ENCODE results near the gene GNAO1.

GNAO1 gene

DNA sequence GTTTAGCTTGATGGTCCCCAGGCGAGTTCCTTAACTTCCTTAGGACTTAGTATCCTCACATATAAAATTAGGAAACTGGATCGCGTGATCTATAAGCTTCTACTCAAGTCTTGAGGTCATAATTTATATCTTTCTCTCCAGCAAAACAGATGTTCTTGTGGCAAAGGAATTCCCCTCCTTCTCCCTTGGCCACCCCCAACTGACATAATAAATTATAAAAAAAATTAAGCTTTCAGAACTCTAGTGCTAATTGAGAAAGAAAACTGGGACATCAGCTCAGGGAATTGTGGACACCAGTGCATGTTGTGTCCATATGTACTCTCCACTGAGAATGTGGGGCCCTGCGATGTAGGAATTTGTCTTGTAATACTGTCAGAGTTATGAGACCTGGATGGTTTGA is 13.5 kb downstream of the GNAO1 start:
- TF ChIP-seq CTBP1 (IDR thresholded peaks at IDR 0.05; ENCODE audit: borderline replicate concordance) (no peak), NFRKB (IDR thresholded peaks at IDR 0.05) (no peak), HDGF (IDR thresholded peaks at IDR 0.05; ENCODE audit: borderline replicate concordance) (no peak), BHLHE40 (IDR thresholded peaks at IDR 0.05; ENCODE audit: borderline replicate concordance) (no peak), FOXK2 (IDR thresholded peaks at IDR 0.05) (no peak), ZNF384 (IDR thresholded peaks at IDR 0.05) (no peak), L3MBTL2 (conservative IDR thresholded peaks at IDR 0.05) (no peak), ELF4 (IDR thresholded peaks at IDR 0.05) (no peak), SP1 (IDR thresholded peaks at IDR 0.05) (no peak), SUZ12 (IDR thresholded peaks at IDR 0.05) (no peak), FOXM1 (IDR thresholded peaks at IDR 0.05; ENCODE audit: borderline replicate concordance) (no peak), TARDBP (IDR thresholded peaks at IDR 0.05) (no peak), FOXA1 (IDR thresholded peaks at IDR 0.05) (no peak), LEF1 (IDR thresholded peaks at IDR 0.05; ENCODE audit: borderline replicate concordance) (no peak), ARNT (IDR thresholded peaks at IDR 0.05) (no peak)
- TF ChIP-seq, protein P1, sequence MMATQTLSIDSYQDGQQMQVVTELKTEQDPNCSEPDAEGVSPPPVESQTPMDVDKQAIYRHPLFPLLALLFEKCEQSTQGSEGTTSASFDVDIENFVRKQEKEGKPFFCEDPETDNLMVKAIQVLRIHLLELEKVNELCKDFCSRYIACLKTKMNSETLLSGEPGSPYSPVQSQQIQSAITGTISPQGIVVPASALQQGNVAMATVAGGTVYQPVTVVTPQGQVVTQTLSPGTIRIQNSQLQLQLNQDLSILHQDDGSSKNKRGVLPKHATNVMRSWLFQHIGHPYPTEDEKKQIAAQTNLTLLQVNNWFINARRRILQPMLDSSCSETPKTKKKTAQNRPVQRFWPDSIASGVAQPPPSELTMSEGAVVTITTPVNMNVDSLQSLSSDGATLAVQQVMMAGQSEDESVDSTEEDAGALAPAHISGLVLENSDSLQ (IDR thresholded peaks at IDR 0.05) = no peak
- no peak for DNase-seq (ENCODE audit: extremely low spot score)
- ChIA-PET POLR2A (no interaction called here), CTCF (no interaction called here)

DNA sequence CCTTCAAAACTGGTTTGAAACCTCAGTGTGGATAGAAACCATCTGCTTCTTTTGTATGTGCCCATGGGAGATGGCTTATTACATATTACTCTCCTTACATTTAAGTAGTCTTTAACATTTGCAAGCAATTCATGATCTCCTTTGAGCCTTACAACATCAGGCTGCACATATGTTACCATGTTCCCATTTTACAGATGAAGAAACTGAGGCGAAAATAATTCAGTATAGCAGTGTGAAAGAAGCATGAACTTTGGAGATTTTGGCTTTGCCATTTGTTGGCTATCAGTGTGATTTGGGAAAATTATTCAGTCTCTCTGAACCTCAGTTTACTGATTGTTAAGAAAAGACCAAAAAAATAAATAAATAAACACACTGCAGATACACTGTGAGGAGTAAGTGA is 15.7 kb downstream of the GNAO1 start:
- ChIA-PET POLR2A (no interaction called here), CTCF (no interaction called here)

DNA sequence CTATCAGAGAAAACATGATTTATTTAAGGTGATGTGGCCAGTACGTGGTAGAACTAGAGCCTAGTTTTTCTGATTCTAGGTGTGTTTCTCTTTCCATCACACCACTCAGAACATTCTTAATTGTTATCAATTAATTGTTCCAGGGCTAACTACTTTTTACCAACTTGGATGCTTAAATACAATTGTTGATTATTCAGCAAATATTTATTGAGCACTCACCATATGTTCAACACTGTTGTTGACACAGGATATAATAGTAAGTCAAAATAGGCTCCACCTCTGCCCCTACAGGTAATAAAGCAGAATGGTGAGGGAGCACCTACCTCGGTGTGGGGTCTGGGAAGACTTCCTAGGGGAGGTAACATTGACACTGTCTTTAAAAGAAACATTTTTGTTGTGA is 16.1 kb downstream of the GNAO1 start:
- DNase-seq (ENCODE audit: extremely low spot score) = no peak
- POLR2A ChIA-PET = no interaction called here
- TF ChIP-seq SP1 (IDR thresholded peaks at IDR 0.05) (no peak), FOXK2 (IDR thresholded peaks at IDR 0.05) (no peak), BHLHE40 (IDR thresholded peaks at IDR 0.05; ENCODE audit: borderline replicate concordance) (no peak), L3MBTL2 (conservative IDR thresholded peaks at IDR 0.05) (no peak), FOXA1 (IDR thresholded peaks at IDR 0.05) (no peak), NFRKB (IDR thresholded peaks at IDR 0.05) (no peak), LEF1 (IDR thresholded peaks at IDR 0.05; ENCODE audit: borderline replicate concordance) (no peak), FOXM1 (IDR thresholded peaks at IDR 0.05; ENCODE audit: borderline replicate concordance) (no peak), ARNT (IDR thresholded peaks at IDR 0.05) (no peak), CTBP1 (IDR thresholded peaks at IDR 0.05; ENCODE audit: borderline replicate concordance) (no peak), ELF4 (IDR thresholded peaks at IDR 0.05) (no peak), ZNF384 (IDR thresholded peaks at IDR 0.05) (no peak), HDGF (IDR thresholded peaks at IDR 0.05; ENCODE audit: borderline replicate concordance) (no peak), TARDBP (IDR thresholded peaks at IDR 0.05) (no peak), SUZ12 (IDR thresholded peaks at IDR 0.05) (no peak)
- TF ChIP-seq, protein P1 (IDR thresholded peaks at IDR 0.05) = no peak
- CTCF ChIA-PET = no interaction called here

More for the DNA sequence above, 15.7 kb downstream of the GNAO1 start:
- no peak for DNase-seq (ENCODE audit: extremely low spot score)
- no peak for TF ChIP-seq SUZ12 (IDR thresholded peaks at IDR 0.05)
- no peak for TF ChIP-seq FOXM1 (IDR thresholded peaks at IDR 0.05; ENCODE audit: borderline replicate concordance)
- TF ChIP-seq L3MBTL2 (conservative IDR thresholded peaks at IDR 0.05) = no peak
- TF ChIP-seq LEF1 (IDR thresholded peaks at IDR 0.05; ENCODE audit: borderline replicate concordance) = no peak
- no peak for TF ChIP-seq FOXK2 (IDR thresholded peaks at IDR 0.05)
- no peak for TF ChIP-seq CTBP1 (IDR thresholded peaks at IDR 0.05; ENCODE audit: borderline replicate concordance)
- TF ChIP-seq, protein P1 (IDR thresholded peaks at IDR 0.05) = no peak
- no peak for TF ChIP-seq TARDBP (IDR thresholded peaks at IDR 0.05)
- TF ChIP-seq NFRKB (IDR thresholded peaks at IDR 0.05) = no peak
- TF ChIP-seq BHLHE40 (IDR thresholded peaks at IDR 0.05; ENCODE audit: borderline replicate concordance) = no peak
- no peak for TF ChIP-seq ARNT (IDR thresholded peaks at IDR 0.05)
- no peak for TF ChIP-seq HDGF (IDR thresholded peaks at IDR 0.05; ENCODE audit: borderline replicate concordance)
- TF ChIP-seq FOXA1 (IDR thresholded peaks at IDR 0.05) = no peak
- TF ChIP-seq SP1 (IDR thresholded peaks at IDR 0.05) = no peak
- no peak for TF ChIP-seq ZNF384 (IDR thresholded peaks at IDR 0.05)
- no peak for TF ChIP-seq ELF4 (IDR thresholded peaks at IDR 0.05)

DNA sequence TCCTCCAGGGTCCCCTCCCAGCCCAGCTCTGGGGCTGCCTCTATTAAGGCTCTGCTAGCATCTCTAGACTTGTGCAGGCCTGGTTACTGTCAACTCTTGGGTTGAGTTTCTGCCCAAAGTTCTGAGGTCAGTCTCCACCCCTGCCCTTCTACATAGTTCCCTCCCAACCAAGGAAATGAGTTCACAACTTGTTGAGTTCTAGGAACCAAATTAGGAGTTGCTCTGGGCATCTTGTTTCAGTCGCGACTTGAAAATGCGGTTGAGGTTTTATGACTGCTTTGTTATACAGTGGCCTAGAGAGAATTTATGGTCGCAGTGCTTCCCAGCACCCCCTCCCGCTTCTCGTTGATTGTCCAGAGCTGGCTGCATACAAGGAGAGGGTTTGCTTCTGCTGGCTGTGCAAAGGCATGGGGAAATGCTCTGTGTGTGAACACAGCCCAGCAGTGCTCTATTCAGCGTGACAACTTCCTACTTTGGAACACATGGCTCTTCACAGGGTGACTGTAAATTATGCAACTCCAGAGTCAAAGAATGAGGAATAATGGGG is 20.2 kb downstream of the GNAO1 start:
- ChIA-PET POLR2A (no interaction called here), CTCF (no interaction called here)
- no peak for DNase-seq (ENCODE audit: extremely low spot score)
- TF ChIP-seq ELF4 (IDR thresholded peaks at IDR 0.05) = no peak
- no peak for TF ChIP-seq SUZ12 (IDR thresholded peaks at IDR 0.05)
- TF ChIP-seq LEF1 (IDR thresholded peaks at IDR 0.05; ENCODE audit: borderline replicate concordance) = no peak
- no peak for TF ChIP-seq ARNT (IDR thresholded peaks at IDR 0.05)
- TF ChIP-seq SP1 (IDR thresholded peaks at IDR 0.05) = no peak
- TF ChIP-seq L3MBTL2 (conservative IDR thresholded peaks at IDR 0.05) = no peak
- TF ChIP-seq HDGF (IDR thresholded peaks at IDR 0.05; ENCODE audit: borderline replicate concordance) = no peak
- no peak for TF ChIP-seq CTBP1 (IDR thresholded peaks at IDR 0.05; ENCODE audit: borderline replicate concordance)
- TF ChIP-seq TARDBP (IDR thresholded peaks at IDR 0.05) = no peak
- TF ChIP-seq FOXK2 (IDR thresholded peaks at IDR 0.05) = no peak
- no peak for TF ChIP-seq ZNF384 (IDR thresholded peaks at IDR 0.05)

GRCh38 chr16:56212144-56212543 is 20.9 kb downstream of the GNAO1 start:
- DNase-seq (ENCODE audit: extremely low spot score) = no peak
- ChIA-PET CTCF (no interaction called here), POLR2A (no interaction called here)
- TF ChIP-seq LEF1 (IDR thresholded peaks at IDR 0.05; ENCODE audit: borderline replicate concordance) (no peak), TARDBP (IDR thresholded peaks at IDR 0.05) (no peak), HDGF (IDR thresholded peaks at IDR 0.05; ENCODE audit: borderline replicate concordance) (no peak), ARNT (IDR thresholded peaks at IDR 0.05) (no peak), L3MBTL2 (conservative IDR thresholded peaks at IDR 0.05) (no peak), FOXA1 (IDR thresholded peaks at IDR 0.05) (no peak)

GRCh38 chr16:56221995-56222394 is 30.7 kb downstream of the GNAO1 start:
- POLR2A ChIA-PET = no interaction called here

More at GRCh38 chr16:56221995-56222394, 30.7 kb downstream of the GNAO1 start:
- no peak for DNase-seq (ENCODE audit: extremely low spot score)
- TF ChIP-seq FOXM1 (IDR thresholded peaks at IDR 0.05; ENCODE audit: borderline replicate concordance) = no peak
- CTCF ChIA-PET = no interaction called here
